ENCODE results near the gene ZNF592. TPM values are rescaled to one million over a fixed set of nuclear protein-coding genes. Genes with fewer than 3 reads are reported as not detected.
"Not testable (repeated sequence)": the region's sequence is repeated elsewhere in the genome, so short reads cannot be mapped to it uniquely, and the experiment has no call there.

Gene ZNF592
- total and polyA plus RNA-seq, 7 donors, result 6.0 to 20.4 (median 13.6) TPM

DNA sequence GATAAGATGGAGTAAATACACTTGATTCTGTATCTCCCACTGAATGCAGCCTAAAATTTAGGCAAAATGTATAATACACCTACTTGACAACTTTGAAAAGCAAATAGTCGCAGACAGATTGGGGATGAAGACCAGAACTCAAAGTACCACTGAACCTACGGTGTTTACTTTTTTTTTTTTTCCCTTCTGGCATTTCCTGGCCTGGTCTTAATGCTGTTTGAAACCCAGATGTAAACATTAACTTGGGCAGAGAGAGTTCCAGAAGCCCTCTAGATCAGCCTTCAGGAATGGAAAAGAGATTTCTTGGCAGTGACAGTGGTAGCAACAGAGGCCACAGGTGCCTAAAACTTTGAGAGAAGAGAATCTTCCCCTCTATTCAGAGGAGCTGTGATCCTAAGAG is 96.6 kb downstream of the ZNF592 start:
- peak overlapping the region; percentile 54 to 90 (median 67) for H3K27ac ChIP-seq
- no peaks in the 10 kb centered on the region for H3K9me3 ChIP-seq
- H3K4me1 ChIP-seq, result peaks cover 0 to 35% (median 25%) of the 10 kb centered on the region in 4 donors
- intact Hi-C loops (cut with DNase I), result loop anchor here (2.0 to 10.0 kb wide), 3 partner anchors 84 to 130 kb away; partner anchors contain the start of genes SEC11A and ZNF592
- H3K27me3 ChIP-seq, result no peaks in the 10 kb centered on the region
- no peak overlapping the region for H3K4me3 ChIP-seq
- H3K36me3 ChIP-seq, result peaks cover 0 to under 1% (median 0%) of the 10 kb centered on the region in 4 donors
- TF ChIP-seq POLR2AphosphoS5 (IDR thresholded peaks at IDR 0.05) (no peak), POLR2A (IDR thresholded peaks at IDR 0.05) (no peak), EP300 (IDR thresholded peaks at IDR 0.05) (peak in 1 of 4 donors; percentile 3)
- TF ChIP-seq, protein P1, sequence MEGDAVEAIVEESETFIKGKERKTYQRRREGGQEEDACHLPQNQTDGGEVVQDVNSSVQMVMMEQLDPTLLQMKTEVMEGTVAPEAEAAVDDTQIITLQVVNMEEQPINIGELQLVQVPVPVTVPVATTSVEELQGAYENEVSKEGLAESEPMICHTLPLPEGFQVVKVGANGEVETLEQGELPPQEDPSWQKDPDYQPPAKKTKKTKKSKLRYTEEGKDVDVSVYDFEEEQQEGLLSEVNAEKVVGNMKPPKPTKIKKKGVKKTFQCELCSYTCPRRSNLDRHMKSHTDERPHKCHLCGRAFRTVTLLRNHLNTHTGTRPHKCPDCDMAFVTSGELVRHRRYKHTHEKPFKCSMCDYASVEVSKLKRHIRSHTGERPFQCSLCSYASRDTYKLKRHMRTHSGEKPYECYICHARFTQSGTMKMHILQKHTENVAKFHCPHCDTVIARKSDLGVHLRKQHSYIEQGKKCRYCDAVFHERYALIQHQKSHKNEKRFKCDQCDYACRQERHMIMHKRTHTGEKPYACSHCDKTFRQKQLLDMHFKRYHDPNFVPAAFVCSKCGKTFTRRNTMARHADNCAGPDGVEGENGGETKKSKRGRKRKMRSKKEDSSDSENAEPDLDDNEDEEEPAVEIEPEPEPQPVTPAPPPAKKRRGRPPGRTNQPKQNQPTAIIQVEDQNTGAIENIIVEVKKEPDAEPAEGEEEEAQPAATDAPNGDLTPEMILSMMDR (IDR thresholded peaks at IDR 0.05), result no peak
- DNase-seq, result no peak
- 18 to 62% methylated on average over 2 of the region's 2 CpGs for WGBS, 2 donors

DNA sequence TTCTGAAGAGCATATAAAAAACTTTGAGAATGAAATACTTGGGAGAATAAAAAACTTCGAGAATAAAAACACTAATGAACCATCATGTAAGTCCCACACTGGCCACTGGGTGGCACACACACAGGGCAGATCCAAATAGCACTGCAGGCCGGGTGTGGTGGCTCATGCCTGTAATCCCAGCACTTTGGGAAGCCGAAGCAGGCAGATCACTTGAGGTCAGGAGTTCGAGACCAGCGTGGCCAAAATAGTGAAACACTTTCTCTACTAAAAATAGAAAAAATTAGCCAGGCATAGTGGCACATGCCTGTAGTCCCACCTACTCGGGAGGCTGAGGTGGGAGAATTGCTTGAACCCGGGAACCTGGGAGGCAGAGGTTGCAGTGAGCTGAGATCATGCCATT is 97.2 kb downstream of the ZNF592 start:
- H3K9me3 ChIP-seq, H3K36me3 ChIP-seq, H3K4me3 ChIP-seq, H3K27me3 ChIP-seq: not testable (repeated sequence)
- DNase-seq, result peak; percentile 83
- intact Hi-C loops (cut with DNase I), result loop anchor here (2.0 to 10.0 kb wide), 2 partner anchors 83 to 131 kb away; partner anchors contain the start of gene SEC11A
- H3K27ac ChIP-seq, result peak overlapping the region; percentile 54 to 90 (median 67)
- 50 to 77% methylated on average over 7 of the region's 7 CpGs for WGBS, 2 donors
- H3K4me1 ChIP-seq, result peaks cover 0 to 29% (median 18%) of the 10 kb centered on the region in 4 donors
- TF ChIP-seq, protein P1 (IDR thresholded peaks at IDR 0.05), result peak; percentile 20 to 73 (median 68)

DNA sequence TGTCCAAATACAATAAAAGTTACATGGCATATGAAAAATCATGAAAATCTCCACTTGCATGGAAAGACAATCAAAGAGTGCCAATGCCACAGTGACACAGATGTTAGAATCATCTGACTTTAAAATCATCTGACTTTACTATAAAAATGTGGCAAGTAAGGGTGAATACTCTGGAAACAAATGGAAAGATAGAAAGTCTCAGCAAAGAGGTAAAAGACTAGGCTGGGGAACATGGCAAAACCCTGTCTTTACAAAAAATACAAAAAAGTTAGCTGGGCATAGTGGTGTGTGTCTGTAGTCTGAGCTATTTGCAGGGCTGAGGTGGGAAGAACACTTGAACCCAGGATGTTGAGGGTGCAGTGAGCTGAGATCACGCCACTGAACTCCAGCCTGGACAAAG is 97.9 kb downstream of the ZNF592 start:
- peak overlapping the region in 1 of 4 donors; percentile 90 for H3K27ac ChIP-seq
- H3K4me1 ChIP-seq, result peaks cover 0 to 22% (median 12%) of the 10 kb centered on the region in 4 donors
- H3K36me3 ChIP-seq, result no peaks in the 10 kb centered on the region
- no peak overlapping the region for H3K4me3 ChIP-seq
- H3K27me3 ChIP-seq, result no peaks in the 10 kb centered on the region
- no peaks in the 10 kb centered on the region for H3K9me3 ChIP-seq
- WGBS, 2 donors, result 95 to 100% methylated on average over 1 of the region's 1 CpG
- intact Hi-C loops (cut with DNase I), result loop anchor here (10.0 kb wide), 1 partner anchor 131 kb away; the partner anchor contains the start of gene SEC11A
- TF ChIP-seq EP300 (IDR thresholded peaks at IDR 0.05) (no peak), POLR2AphosphoS5 (IDR thresholded peaks at IDR 0.05) (no peak), POLR2A (IDR thresholded peaks at IDR 0.05) (no peak)
- TF ChIP-seq, protein P1 (IDR thresholded peaks at IDR 0.05), result no peak
- no peak for DNase-seq

DNA sequence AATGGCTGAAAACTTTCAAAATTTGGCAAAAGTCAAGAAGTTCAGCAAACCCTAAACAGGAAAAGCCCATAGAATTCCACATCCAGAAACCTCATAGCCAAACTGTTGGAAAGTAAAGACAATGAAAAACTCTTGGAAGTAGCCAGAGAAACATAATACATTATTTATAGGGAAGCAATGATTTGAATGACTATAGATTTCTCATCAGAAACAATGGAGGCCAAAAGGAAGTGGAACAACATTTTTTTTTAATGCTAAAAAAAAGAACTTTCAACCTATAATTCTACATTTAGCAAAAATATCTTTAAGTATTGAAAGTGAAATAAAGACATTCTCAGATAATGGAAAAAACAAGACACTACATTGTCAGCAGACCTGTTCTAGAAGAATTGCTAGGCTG is 99.0 kb downstream of the ZNF592 start:
- Histone ChIP-seq H3K4me3 (no peak overlapping the region), H3K27me3 (no peaks in the 10 kb centered on the region), H3K9me3 (no peaks in the 10 kb centered on the region), H3K4me1 (peaks cover 0 to 18% (median 8%) of the 10 kb centered on the region in 4 donors), H3K36me3 (no peaks in the 10 kb centered on the region), H3K27ac (no peak overlapping the region)
- intact Hi-C loops (cut with DNase I), result loop anchor here (10.0 kb wide), 1 partner anchor 133 kb away; the partner anchor contains the start of gene SEC11A
- no peak for TF ChIP-seq POLR2A (IDR thresholded peaks at IDR 0.05)
- DNase-seq, result no peak

DNA sequence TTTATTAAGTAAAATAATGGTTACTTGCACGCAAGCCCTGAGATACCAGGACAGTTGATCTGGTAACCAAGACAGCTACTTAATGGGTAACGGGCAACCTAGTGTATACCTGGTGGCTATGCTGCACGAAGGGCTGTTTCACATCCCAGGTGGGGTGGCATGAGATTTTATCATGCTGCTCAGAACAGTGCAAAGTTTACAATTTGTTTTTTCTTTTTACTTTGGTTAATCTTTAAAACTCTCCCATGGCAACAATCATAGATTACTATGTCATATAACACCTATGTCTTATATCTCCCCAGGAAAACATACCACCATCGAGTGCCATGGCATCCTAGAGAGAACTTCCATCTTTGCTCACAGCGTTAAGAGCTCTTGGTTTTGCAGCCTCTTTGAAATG is 103.8 kb downstream of the ZNF592 start:
- no peak for DNase-seq
- Histone ChIP-seq H3K27me3 (no peaks in the 10 kb centered on the region), H3K4me1 (no peaks in the 10 kb centered on the region), H3K27ac (no peak overlapping the region), H3K9me3 (no peaks in the 10 kb centered on the region), H3K36me3 (peaks cover 0 to 11% (median 6%) of the 10 kb centered on the region in 4 donors), H3K4me3 (no peak overlapping the region)
- no peak for TF ChIP-seq EP300 (IDR thresholded peaks at IDR 0.05)
- no peak for TF ChIP-seq POLR2AphosphoS5 (IDR thresholded peaks at IDR 0.05)
- no peak for TF ChIP-seq POLR2A (IDR thresholded peaks at IDR 0.05)
- TF ChIP-seq, protein P1 (IDR thresholded peaks at IDR 0.05), result no peak
- WGBS, 2 donors, result 24 to 74% methylated on average over 5 of the region's 5 CpGs
- intact Hi-C loops (cut with DNase I), result no loop called here

Measured in sigmoid colon (tissue), 7 donors.